GM23338 (cell line): Measurements from ENCODE around the gene CYP46A1. TPM values are rescaled to one million over a fixed set of nuclear protein-coding genes. Genes with fewer than 3 reads are reported as not detected.
"Not testable (repeated sequence)": the region's sequence is repeated elsewhere in the genome, so short reads cannot be mapped to it uniquely, and the experiment has no call there.

Experiments used
- ATAC-seq: fragments of 200-7000 bp; cut with Tn5 transposase; 3 replicates; pipeline ENCODE4 v1.9.1; 2020
- DNase-seq: peaks from one replicate; pipeline ENCODE4 v3.0.0-alpha.2; 2015; ENCODE audit warnings: low spot score
- H2AFZ ChIP-seq: fragments of 200-600 bp; sonication (generic); 2 replicates; pipeline ENCODE4 v1.8.0; 2016; ENCODE audit warnings: antibody characterized with exemption, mild to moderate bottlenecking, moderate library complexity
- H3F3A ChIP-seq: fragments of 200-600 bp; sonication (generic); replicated peaks from 2 replicates; pipeline ENCODE4 v1.8.0; 2017; ENCODE audit warnings: antibody characterized with exemption, mixed run types, low read depth
- H3K27ac ChIP-seq: fragments of 200-600 bp; sonication (generic); 2 replicates; pipeline ENCODE4 v1.6.1; 2016; ENCODE audit warnings: low read depth
- H3K27me3 ChIP-seq: fragments of 200-600 bp; sonication (generic); 2 replicates; pipeline ENCODE4 v1.8.0; 2016; ENCODE audit warnings: mild to moderate bottlenecking, mixed run types, moderate library complexity; ENCODE audit not compliant: insufficient read depth
- H3K36me3 ChIP-seq: fragments of 200-600 bp; sonication (generic); 2 replicates; pipeline ENCODE4 v1.8.0; 2016; ENCODE audit warnings: mild to moderate bottlenecking; ENCODE audit not compliant: insufficient read depth
- H3K4me1 ChIP-seq: fragments of 200-600 bp; sonication (generic); 2 replicates; pipeline ENCODE4 v1.8.0; 2016; ENCODE audit warnings: mild to moderate bottlenecking, moderate library complexity; ENCODE audit not compliant: insufficient read depth
- H3K4me2 ChIP-seq: fragments of 200-600 bp; sonication (generic); 2 replicates; pipeline ENCODE4 v1.7.1; 2017; ENCODE audit warnings: mixed run types
- H3K4me3 ChIP-seq: fragments of 200-600 bp; sonication (generic); 2 replicates; pipeline ENCODE4 v1.6.1; 2016; ENCODE audit warnings: mixed run types
- H3K79me2 ChIP-seq: fragments of 200-600 bp; sonication (generic); replicated peaks from 2 replicates; pipeline ENCODE4 v1.8.0; 2017; ENCODE audit warnings: mild to moderate bottlenecking; ENCODE audit not compliant: insufficient read depth
- H3K9me2 ChIP-seq: fragments of 200-600 bp; sonication (generic); 2 replicates; pipeline ENCODE4 v1.8.0; 2017; ENCODE audit not compliant: insufficient read depth
- H4K20me1 ChIP-seq: fragments of 200-600 bp; sonication (generic); replicated peaks from 2 replicates; pipeline ENCODE4 v1.8.0; 2017; ENCODE audit warnings: mild to moderate bottlenecking; ENCODE audit not compliant: insufficient read depth
- H3K27ac Mint-ChIP-seq: 2 replicates; pipeline ENCODE4 v1.8.0; 2020; ENCODE audit warnings: inconsistent platforms, mild to moderate bottlenecking, moderate library complexity, mixed read lengths
- H3K27me3 Mint-ChIP-seq: 3 replicates; pipeline ENCODE4 v1.8.0; 2022; ENCODE audit warnings: low read depth, mild to moderate bottlenecking, moderate library complexity, mixed read lengths, inconsistent platforms; ENCODE audit not compliant: insufficient read depth, poor library complexity
- H3K36me3 Mint-ChIP-seq: 3 replicates; pipeline ENCODE4 v1.8.0; 2021; ENCODE audit warnings: low read depth, mild to moderate bottlenecking, inconsistent platforms, moderate library complexity, mixed read lengths
- H3K4me1 Mint-ChIP-seq: 3 replicates; pipeline ENCODE4 v1.8.0; 2020; ENCODE audit warnings: mild to moderate bottlenecking, inconsistent platforms, mixed read lengths
- H3K4me3 Mint-ChIP-seq: 3 replicates; pipeline ENCODE4 v1.8.0; 2021; ENCODE audit warnings: moderate library complexity, mild to moderate bottlenecking, inconsistent platforms, mixed read lengths
- H3K9me3 Mint-ChIP-seq: 3 replicates; pipeline ENCODE4 v1.8.0; 2020; ENCODE audit warnings: moderate library complexity, mild to moderate bottlenecking, inconsistent platforms, mixed read lengths
- EZH2phosphoT487 ChIP-seq: fragments of 200-600 bp; sonication (generic); IDR thresholded peaks from one replicate; pipeline ENCODE4 v1.8.1; 2018; ENCODE audit warnings: antibody characterized with exemption; ENCODE audit not compliant: unreplicated experiment
- POLR2AphosphoS5 ChIP-seq: IDR thresholded peaks from 2 replicates; pipeline ENCODE4 v1.6.1; 2016; ENCODE audit warnings: antibody characterized with exemption, low read depth
- STAT1 ChIP-seq: IDR thresholded peaks from one replicate; pipeline ENCODE4 v1.6.1; 2016; ENCODE audit warnings: antibody characterized with exemption; ENCODE audit not compliant: unreplicated experiment
- ZNF114 ChIP-seq: fragments of 250-450 bp; sonication (Bioruptor Pico); IDR thresholded peaks from 2 replicates; pipeline ENCODE4 v1.5.0; 2020; ENCODE audit warnings: mild to moderate bottlenecking, moderate library complexity
- ZNF331 ChIP-seq: fragments of 250-450 bp; sonication (Bioruptor Pico); IDR thresholded peaks from 2 replicates; pipeline ENCODE4 v1.5.0; 2020; ENCODE audit warnings: low read depth, mild to moderate bottlenecking, moderate library complexity
- polyA plus RNA-seq: library from polyadenylated mRNA; unstranded; fragments of >200 nt; fragmentation: Nextera tagmentation; extraction: Ambion mirVana; gene quantifications from 2 replicates; pipeline ENCODE4 v1.2.1, GENCODE V29; 2016
- total RNA-seq: library from RNA; depleted of rRNA; stranded (reverse); fragments of >200 nt; shearing (Covaris generic); gene quantifications from 2 replicates; pipeline ENCODE4 v1.2.3, GENCODE V29; 2014
- TF ChIP-seq, protein P1 (sequence below): fragments of 250-450 bp; sonication (Bioruptor Pico); IDR thresholded peaks from 2 replicates; pipeline ENCODE4 v1.5.0; 2020; ENCODE audit warnings: mild to moderate bottlenecking, moderate library complexity
- TF ChIP-seq, protein P2 (sequence below): IDR thresholded peaks from 2 replicates; pipeline ENCODE4 v1.6.1; 2016; ENCODE audit warnings: antibody characterized with exemption
- TF ChIP-seq, protein P3 (sequence below), 2 experiments: fragments of 200-600 bp in 1 of 2; sonication (generic) in 1 of 2; conservative IDR thresholded peaks; 2 replicates each; pipeline versions ENCODE4 v1.5.1 to v1.6.1; 2016 to 2017; ENCODE audit warnings: antibody characterized with exemption in 2 of 2, low read depth in 2 of 2, mild to moderate bottlenecking in 2 of 2, moderate library complexity in 1 of 2
- TF ChIP-seq, protein P4 (sequence below): IDR thresholded peaks from one replicate; pipeline ENCODE4 v1.6.1; 2018; ENCODE audit warnings: antibody characterized with exemption; ENCODE audit not compliant: unreplicated experiment

Gene CYP46A1
- total and polyA plus RNA-seq, 2 experiments from 2014 or later = 0.59 to 0.66 TPM

DNA sequence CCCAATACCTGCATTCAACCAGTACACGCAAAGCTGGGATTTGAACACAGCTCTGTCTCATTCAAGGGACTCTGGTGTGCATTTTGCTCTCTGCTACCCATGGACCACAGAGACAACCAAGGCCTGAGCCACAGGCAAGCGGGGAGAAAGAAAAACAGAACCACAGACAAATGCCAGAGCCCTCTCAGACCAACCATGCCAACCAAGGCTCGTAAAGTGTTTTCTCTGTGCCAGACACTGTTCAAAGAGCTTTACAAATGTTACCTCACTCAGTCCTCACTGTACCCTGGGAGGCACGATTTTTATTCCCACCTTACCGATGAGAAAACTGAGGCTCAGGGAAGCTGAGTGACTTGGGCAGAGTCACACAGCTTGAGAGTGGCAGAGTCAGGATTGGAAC, 76.7 kb downstream of the CYP46A1 start:
- Histone ChIP-seq H3K27ac (no peak overlapping the region), H3K79me2 (no peaks in the 10 kb centered on the region), H2AFZ (peak overlapping the region; percentile 19), H3K36me3 (no peaks in the 10 kb centered on the region), H3K27me3 (no peaks in the 10 kb centered on the region), H3K4me3 (no peak overlapping the region), H3K4me2 (no peak overlapping the region), H3F3A (no peaks in the 10 kb centered on the region), H3K4me1 (0 out of 2 replicates have a peak, but pooled peaks cover 13% of the 10 kb centered on the region), H3K9me2 (no peaks in the 10 kb centered on the region), H4K20me1 (no peaks in the 10 kb centered on the region)
- ATAC-seq = no peak
- Mint-ChIP-seq H3K9me3 (no peaks in the 10 kb centered on the region), H3K4me3 (no peak overlapping the region), H3K36me3 (no peaks in the 10 kb centered on the region), H3K4me1 (peaks cover 27% of the 10 kb centered on the region), H3K27ac (no peak overlapping the region), H3K27me3 (peaks cover 14% of the 10 kb centered on the region)
- DNase-seq = no peak
- TF ChIP-seq, protein P1, sequence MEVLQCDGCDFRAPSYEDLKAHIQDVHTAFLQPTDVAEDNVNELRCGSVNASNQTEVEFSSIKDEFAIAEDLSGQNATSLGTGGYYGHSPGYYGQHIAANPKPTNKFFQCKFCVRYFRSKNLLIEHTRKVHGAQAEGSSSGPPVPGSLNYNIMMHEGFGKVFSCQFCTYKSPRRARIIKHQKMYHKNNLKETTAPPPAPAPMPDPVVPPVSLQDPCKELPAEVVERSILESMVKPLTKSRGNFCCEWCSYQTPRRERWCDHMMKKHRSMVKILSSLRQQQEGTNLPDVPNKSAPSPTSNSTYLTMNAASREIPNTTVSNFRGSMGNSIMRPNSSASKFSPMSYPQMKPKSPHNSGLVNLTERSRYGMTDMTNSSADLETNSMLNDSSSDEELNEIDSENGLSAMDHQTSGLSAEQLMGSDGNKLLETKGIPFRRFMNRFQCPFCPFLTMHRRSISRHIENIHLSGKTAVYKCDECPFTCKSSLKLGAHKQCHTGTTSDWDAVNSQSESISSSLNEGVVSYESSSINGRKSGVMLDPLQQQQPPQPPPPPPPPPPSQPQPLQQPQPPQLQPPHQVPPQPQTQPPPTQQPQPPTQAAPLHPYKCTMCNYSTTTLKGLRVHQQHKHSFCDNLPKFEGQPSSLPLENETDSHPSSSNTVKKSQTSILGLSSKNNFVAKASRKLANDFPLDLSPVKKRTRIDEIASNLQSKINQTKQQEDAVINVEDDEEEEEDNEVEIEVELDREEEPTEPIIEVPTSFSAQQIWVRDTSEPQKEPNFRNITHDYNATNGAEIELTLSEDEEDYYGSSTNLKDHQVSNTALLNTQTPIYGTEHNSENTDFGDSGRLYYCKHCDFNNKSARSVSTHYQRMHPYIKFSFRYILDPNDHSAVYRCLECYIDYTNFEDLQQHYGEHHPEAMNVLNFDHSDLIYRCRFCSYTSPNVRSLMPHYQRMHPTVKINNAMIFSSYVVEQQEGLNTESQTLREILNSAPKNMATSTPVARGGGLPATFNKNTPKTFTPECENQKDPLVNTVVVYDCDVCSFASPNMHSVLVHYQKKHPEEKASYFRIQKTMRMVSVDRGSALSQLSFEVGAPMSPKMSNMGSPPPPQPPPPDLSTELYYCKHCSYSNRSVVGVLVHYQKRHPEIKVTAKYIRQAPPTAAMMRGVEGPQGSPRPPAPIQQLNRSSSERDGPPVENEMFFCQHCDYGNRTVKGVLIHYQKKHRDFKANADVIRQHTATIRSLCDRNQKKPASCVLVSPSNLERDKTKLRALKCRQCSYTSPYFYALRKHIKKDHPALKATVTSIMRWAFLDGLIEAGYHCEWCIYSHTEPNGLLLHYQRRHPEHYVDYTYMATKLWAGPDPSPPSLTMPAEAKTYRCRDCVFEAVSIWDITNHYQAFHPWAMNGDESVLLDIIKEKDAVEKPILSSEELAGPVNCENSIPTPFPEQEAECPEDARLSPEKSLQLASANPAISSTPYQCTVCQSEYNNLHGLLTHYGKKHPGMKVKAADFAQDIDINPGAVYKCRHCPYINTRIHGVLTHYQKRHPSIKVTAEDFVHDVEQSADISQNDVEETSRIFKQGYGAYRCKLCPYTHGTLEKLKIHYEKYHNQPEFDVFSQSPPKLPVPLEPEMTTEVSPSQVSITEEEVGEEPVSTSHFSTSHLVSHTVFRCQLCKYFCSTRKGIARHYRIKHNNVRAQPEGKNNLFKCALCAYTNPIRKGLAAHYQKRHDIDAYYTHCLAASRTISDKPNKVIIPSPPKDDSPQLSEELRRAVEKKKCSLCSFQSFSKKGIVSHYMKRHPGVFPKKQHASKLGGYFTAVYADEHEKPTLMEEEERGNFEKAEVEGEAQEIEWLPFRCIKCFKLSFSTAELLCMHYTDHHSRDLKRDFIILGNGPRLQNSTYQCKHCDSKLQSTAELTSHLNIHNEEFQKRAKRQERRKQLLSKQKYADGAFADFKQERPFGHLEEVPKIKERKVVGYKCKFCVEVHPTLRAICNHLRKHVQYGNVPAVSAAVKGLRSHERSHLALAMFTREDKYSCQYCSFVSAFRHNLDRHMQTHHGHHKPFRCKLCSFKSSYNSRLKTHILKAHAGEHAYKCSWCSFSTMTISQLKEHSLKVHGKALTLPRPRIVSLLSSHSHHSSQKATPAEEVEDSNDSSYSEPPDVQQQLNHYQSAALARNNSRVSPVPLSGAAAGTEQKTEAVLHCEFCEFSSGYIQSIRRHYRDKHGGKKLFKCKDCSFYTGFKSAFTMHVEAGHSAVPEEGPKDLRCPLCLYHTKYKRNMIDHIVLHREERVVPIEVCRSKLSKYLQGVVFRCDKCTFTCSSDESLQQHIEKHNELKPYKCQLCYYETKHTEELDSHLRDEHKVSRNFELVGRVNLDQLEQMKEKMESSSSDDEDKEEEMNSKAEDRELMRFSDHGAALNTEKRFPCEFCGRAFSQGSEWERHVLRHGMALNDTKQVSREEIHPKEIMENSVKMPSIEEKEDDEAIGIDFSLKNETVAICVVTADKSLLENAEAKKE (CRISPR knock-in tag) = no peak
- TF ChIP-seq ZNF331 = no peak
- no peak for TF ChIP-seq STAT1
- TF ChIP-seq, protein P2, sequence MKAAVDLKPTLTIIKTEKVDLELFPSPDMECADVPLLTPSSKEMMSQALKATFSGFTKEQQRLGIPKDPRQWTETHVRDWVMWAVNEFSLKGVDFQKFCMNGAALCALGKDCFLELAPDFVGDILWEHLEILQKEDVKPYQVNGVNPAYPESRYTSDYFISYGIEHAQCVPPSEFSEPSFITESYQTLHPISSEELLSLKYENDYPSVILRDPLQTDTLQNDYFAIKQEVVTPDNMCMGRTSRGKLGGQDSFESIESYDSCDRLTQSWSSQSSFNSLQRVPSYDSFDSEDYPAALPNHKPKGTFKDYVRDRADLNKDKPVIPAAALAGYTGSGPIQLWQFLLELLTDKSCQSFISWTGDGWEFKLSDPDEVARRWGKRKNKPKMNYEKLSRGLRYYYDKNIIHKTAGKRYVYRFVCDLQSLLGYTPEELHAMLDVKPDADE = no peak
- TF ChIP-seq, protein P3, sequence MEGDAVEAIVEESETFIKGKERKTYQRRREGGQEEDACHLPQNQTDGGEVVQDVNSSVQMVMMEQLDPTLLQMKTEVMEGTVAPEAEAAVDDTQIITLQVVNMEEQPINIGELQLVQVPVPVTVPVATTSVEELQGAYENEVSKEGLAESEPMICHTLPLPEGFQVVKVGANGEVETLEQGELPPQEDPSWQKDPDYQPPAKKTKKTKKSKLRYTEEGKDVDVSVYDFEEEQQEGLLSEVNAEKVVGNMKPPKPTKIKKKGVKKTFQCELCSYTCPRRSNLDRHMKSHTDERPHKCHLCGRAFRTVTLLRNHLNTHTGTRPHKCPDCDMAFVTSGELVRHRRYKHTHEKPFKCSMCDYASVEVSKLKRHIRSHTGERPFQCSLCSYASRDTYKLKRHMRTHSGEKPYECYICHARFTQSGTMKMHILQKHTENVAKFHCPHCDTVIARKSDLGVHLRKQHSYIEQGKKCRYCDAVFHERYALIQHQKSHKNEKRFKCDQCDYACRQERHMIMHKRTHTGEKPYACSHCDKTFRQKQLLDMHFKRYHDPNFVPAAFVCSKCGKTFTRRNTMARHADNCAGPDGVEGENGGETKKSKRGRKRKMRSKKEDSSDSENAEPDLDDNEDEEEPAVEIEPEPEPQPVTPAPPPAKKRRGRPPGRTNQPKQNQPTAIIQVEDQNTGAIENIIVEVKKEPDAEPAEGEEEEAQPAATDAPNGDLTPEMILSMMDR (conservative IDR thresholded peaks at IDR 0.05; ENCODE audit: low read depth in 2 of 2) = no peak
- TF ChIP-seq, protein P4, sequence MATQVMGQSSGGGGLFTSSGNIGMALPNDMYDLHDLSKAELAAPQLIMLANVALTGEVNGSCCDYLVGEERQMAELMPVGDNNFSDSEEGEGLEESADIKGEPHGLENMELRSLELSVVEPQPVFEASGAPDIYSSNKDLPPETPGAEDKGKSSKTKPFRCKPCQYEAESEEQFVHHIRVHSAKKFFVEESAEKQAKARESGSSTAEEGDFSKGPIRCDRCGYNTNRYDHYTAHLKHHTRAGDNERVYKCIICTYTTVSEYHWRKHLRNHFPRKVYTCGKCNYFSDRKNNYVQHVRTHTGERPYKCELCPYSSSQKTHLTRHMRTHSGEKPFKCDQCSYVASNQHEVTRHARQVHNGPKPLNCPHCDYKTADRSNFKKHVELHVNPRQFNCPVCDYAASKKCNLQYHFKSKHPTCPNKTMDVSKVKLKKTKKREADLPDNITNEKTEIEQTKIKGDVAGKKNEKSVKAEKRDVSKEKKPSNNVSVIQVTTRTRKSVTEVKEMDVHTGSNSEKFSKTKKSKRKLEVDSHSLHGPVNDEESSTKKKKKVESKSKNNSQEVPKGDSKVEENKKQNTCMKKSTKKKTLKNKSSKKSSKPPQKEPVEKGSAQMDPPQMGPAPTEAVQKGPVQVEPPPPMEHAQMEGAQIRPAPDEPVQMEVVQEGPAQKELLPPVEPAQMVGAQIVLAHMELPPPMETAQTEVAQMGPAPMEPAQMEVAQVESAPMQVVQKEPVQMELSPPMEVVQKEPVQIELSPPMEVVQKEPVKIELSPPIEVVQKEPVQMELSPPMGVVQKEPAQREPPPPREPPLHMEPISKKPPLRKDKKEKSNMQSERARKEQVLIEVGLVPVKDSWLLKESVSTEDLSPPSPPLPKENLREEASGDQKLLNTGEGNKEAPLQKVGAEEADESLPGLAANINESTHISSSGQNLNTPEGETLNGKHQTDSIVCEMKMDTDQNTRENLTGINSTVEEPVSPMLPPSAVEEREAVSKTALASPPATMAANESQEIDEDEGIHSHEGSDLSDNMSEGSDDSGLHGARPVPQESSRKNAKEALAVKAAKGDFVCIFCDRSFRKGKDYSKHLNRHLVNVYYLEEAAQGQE = no peak
- TF ChIP-seq ZNF114 (CRISPR knock-in tag) = no peak
- no peak for TF ChIP-seq POLR2AphosphoS5
- no peak for TF ChIP-seq EZH2phosphoT487

DNA sequence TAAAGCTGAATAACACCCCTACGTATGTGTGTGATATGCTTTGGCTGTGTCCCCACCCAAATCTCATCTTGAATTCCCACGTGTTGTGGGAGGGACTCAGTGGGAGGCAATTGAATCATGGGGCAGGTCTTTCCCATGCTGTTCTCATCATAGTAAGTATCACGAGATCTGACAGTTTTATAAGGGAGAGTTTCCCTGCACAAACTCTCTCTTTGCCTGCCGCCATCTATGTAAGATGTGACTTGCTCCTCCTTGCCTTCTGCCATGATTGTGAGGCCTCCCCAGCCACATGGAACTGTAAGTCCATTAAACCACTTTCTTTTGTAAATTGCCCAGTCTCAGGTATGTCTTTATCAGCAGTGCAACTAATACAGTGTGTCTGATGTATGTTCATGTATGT, 78.8 kb downstream of the CYP46A1 start:
- peaks cover 11% of the 10 kb centered on the region; the same call in 1 of the 2 replicates for H3K4me1 ChIP-seq
- H3F3A ChIP-seq, H2AFZ ChIP-seq, H4K20me1 ChIP-seq, H3K9me2 ChIP-seq, H3K4me3 ChIP-seq, H3K79me2 ChIP-seq, H3K4me3 Mint-ChIP-seq, DNase-seq, H3K27ac ChIP-seq, H3K36me3 Mint-ChIP-seq, H3K36me3 ChIP-seq, H3K27ac Mint-ChIP-seq, H3K4me2 ChIP-seq, H3K9me3 Mint-ChIP-seq, H3K27me3 ChIP-seq, ATAC-seq: not testable (repeated sequence)
- Mint-ChIP-seq H3K27me3 (peaks cover 13% of the 10 kb centered on the region), H3K4me1 (peaks cover 29% of the 10 kb centered on the region)
